Frontal cortex (tissue), 4 donors: ENCODE results near the gene RHBG. TPM values are rescaled to one million over a fixed set of nuclear protein-coding genes. Genes with fewer than 3 reads are reported as not detected.

Experiments used
- DNase-seq, 2 donors: peaks; one replicate each; pipeline ENCODE4 v3.0.0; 2012; ENCODE audit warnings: low spot score in 2 of 2
- FAIRE-seq: peaks from 2 replicates; lab custom pipeline; 2012; peaks lifted over from hg19 to GRCh38; lab: Jason Lieb, UNC
- total RNA-seq: library from RNA; depleted of rRNA; stranded (reverse); fragments of >200 nt; gene quantifications from one replicate; pipeline ENCODE4 v1.2.3, GENCODE V29; 2014
- donor health status: control.
- donor health status: control.
- donor health status: control.

Gene RHBG
- total RNA-seq, 1 donor from 2014 or later, result not detected

DNA sequence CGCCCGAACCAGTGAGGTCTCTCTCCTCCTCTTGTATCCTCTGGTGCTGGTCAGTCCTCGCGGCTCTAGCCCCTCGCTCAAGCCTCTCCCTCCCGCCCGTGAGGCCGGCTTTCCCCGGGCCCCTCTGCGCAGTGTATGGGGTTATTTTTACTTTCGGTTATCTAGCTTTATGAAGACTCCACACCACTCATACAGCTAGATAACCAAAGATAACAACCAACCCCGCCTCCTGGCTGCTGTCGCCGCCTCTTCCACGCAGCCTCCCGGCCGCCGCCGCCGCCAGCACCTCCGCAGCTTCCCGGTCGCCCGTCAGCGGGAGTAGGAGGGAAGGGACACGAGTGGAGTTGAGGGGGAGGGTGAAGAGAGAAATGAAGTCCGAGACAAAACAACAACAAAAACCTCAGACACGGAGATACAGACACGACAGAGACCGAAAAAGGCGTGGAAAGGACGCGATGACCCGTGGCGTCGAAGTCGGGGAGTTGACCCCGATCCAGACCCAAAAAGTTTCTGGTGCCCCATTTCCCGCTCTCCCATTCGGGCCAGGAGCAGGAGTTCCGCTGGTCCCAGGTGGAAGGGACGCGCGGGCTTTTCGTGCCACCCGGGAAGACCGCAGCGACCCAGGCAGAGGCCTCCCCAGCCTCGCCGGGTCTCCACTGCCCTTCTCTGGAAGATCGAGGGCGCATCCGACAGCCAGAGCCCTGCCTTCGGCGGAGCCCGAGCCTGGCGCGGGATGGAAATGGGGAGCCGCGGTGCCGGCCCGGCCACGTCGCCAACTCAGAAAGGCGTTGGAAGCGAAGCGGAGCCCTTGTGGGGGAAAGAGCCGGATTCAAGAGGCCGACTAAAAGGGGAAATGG is 51.4 kb downstream of the RHBG start:
- FAIRE-seq, result no peak
- no peak for DNase-seq

DNA sequence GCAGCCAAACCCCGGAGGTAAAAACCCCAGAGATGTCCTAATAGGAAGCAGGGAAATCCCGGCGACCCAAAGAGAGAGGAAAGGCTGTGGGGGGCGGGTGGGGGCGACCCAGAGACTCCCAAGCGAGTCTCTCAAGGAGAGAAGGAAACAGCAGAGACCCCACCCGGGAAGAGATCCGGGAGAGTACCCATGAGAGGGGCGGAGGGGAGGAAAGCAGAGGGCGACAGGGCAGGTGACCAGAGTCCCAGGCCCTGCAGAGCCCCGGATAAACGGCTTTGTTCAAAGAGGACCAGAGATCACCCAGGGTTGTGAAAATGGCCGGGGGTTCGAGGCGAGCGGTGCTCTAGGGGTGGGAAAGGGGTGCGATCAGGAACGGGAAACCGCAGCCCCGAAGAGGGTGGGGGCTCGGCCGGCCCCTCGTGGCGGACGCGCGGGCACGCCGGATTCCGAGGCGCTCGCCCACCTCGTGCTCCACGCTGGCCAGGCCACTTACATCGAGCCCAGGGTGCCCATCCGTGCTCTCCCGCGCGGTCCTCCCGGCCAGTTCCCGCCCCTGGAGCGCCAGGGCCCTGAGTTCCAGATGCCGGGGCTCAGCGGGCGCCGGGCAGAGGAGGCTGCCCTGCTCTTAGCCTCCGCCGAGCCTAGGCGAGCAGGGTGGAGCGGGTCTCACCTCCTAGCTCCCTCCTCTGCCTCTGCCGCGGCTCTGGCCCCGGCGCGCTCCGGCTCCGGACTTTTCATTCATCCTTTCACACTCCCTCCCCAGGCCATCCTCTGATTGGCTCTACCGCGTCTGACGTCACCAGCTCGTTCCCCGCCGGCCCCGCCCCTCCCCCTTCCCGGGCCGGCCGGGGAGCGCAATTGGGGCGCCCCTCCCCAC is 52.3 kb downstream of the RHBG start:
- DNase-seq (peak; percentile 94 to 96), FAIRE-seq (no peak)

DNA sequence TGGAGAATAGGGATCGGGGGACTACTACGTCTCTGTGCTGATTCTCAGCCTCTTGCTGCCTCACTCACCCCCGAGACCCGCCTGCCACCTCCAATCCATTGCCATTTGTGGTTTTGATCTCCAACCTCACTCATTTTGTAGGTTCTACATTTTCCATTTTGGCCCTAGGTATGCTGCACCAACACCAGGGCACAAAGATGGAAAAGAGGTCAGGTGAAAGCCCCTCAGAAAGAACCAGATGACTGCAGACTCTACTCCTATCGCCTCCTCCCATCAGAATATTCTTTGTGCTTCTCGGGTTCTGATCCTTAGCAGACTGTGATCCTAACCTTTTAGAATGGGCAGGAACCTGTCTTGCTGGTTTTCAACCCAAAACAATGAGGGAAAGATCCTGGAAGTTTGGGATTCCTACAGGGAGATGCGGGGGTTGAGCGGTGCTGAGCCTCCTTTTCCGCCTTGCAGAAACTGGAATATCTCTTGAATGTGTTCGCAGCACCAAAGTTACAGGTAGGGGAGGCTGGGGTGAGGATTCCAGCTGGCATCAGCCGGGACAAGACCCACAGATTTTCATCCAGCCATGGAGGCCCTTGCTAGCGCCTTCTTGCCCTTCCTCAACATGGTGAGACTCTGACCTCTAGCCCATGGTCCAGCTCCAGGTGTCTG is 53.1 kb downstream of the RHBG start:
- FAIRE-seq (no peak), DNase-seq (no peak)

DNA sequence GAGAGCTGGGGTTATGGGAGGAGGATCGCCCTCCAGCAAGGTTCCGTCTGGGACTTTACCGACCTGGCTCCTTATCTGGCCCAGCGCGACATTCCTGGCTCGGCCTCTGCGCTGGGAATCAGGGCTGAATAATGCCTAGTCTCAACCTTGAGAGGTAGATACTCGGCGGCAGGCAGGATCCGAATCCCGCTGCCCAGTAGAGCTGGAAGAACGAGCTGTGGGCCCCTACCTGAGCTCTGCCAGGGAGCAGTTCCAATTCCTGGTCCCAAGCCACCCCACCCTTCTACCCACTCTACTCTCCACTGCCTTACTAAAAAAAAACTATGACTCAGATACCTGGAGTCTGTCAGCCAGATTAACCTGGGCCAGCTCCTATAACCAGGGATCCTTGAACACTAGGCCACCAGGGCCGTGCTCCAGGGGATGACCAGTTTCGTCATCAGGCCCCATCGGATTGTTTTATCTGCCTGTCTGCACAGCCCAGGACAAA is 53.6 kb downstream of the RHBG start:
- no peak for DNase-seq
- no peak for FAIRE-seq

DNA sequence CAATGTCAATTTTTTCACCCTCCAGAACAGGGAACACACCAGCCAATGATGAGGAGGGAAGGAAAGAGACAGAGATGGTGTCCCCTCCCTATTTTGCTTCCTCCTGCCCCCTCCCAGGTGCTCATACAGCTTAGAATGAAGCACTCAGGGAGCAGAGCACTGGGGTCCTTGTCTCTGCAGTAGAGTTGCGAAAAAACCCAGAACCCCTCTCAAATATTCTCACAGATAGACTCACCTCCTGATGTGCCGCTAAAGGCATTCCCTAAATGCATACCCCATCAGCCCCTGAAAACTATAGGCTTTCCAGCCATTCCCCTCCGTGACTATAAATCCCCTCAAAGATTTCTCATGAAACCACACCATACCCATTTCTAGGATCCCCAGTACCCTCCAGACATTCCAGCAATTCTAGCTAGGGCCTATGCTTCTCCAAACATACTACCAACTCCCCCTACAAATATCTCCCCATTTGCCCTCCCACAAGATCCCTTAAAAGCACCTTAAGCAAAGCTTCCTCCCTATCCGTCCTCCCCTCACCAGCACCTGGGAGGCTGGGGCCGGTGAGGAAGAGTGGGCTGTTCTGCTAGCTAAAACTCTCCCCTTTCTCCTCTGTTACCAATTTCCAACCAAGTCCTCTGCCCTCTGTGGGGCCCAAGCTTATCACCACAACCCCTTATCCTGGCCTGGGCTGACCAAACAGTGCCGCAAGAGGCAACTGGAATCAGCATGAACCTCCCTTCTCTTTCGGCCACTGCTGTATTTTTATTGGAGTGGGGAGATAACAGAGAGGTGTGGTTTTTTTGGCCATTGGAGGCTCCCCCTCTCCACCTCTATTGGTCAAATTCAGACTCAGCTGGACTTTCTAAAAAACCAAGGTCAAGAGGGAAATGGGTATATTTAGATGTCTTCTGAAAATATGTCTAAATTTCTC is 54.7 kb downstream of the RHBG start:
- DNase-seq, result no peak

DNA sequence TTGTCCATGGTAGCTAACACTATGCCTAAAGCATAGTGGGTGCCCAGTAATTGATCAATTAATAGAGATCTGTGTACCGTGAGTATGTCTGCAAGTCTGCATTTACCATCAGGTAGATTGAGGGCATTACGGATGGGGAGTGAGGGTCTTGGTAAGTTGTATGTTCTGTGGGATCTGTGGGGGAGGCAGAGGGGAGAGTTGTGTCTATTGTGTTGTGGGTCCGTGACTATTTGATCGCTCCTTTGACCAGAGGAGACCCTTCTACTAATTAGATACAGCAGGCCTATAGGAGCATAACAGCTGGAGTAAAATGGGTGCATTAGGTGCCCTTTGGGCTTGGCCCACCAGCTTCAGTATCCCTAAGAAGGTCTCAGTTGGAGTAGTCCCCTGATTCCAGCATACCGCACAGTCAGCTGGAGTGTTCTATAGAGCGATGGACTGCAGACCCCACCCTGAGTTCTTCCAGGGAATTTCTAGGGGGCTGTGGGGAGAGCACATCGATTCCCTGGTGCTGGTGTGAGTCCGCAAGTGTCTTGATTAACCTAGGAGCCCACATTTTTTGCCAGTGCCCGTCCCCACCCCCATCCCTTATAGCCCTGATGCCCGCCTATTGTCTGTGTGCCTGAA is 55.9 kb downstream of the RHBG start:
- FAIRE-seq (no peak), DNase-seq (no peak)

More for the DNA sequence above, 54.7 kb downstream of the RHBG start:
- no peak for FAIRE-seq

DNA sequence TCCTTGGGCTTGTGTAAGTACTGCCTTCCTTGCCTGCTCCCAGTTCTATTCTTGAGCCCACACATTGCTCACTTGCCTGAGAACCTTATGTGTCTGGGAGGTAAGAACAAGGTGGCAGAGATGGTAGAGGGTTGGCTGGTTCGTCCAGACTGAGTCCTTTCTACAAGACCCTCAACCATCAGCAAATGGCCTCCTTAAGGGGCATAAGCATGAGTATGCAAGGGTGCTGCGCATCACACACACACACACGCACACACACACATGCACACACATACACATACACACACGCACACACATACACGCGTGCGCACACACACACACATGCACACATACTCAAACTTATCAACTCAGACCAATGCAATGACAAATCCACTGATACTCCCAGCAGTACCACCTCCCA is 56.9 kb downstream of the RHBG start:
- no peak for DNase-seq
- no peak for FAIRE-seq

DNA sequence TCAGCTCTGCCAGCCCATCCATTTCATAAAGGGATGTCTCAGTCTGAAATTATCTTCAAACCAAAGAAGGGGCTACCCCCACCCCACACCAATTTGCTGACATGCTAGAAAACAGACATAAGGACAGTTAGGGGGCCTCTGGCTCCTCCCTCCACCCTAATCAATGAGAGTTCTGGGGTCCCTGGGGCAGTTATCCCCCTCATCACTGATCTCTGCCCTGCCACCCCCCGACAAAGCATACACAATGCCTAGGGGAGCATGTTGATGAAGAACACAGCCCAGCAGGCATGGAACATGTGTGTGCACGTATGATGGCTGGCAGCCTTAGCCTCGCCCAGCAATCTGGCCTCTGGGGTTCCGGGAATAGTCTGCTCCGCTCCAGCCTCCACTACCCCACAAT is 58.9 kb downstream of the RHBG start:
- no peak for FAIRE-seq
- no peak for DNase-seq

DNA sequence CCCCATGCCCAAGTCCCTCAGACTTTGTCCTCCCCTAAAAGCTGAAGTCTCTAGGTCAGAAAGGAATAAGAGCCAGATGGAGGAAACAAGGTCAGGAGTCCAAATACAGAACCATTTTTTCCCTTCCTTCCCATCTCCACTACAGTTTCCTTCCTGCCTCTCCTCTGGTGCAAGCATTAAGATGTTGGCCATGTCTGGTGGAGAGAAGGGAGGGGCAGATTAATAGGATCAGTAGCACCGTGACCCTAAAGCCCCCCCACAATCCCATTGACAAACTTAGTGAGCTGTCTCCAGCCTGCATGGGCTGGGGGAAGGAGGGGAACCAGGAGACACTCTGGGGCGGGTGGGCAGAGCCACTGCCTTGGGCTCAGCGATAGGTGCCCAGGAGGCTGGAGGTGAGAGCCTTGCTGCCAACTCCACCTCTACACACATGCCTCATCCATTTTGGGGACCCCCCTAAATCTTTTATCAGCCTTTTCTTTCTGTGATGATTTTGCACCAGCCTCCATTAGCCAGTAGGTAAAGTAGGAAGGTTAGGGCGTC is 59.8 kb downstream of the RHBG start:
- no peak for FAIRE-seq

DNA sequence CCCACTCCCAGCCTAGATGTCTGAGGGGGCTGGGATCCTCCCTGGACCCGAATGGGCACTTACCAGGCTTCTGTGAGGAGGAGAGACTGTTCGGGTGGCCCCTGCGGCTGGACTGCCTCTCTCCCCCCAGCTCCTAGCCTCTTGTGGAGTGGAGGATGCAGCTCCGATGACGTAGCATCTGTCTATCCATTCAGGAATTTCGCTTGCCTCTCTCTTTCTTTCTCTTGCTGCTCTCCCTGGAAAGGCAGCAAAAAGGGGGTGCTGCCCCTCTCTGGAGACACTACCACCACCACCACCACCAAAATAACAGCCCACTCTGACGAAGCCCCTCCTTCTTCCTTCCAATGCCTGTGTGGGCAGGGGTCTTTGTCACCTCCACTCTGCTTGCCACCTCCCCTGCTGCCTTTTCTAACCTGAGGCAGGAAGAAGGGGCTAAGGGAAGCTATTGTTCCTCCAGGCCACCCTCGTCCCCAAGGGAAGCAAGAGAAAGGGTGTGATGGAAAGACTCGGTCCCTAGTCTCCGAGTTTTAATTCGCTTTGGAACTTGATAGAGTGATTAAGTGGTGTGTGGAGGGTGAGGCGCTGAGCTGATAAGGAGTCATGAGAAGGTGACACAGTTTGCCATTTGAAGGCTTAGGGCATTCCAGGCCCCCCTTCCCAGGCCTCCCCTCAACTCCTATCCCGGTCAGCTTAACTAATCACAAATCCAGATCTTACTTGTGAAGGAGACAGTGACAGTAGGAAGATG is 60.5 kb downstream of the RHBG start:
- FAIRE-seq (no peak), DNase-seq (no peak)

More for the DNA sequence above, 59.8 kb downstream of the RHBG start:
- DNase-seq, result no peak

DNA sequence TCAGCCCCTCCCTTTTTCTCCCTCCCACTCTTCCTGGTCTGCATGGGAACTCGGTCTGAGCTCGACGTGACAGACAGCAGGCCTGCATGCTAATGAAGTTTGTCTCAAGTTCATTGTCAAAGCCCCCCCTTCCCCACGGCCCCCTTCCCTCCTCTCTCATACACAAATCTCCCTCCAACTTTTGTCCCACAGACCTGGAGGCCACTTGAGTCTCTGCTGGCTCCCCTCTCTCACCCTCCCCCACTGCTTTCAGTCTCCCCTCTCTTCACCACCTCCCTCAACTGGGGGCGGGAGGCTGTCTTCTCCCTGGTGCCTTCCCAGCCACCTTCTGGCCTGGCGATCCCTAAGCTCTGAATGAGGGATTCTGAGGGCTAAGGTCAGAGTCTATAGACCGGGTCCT is 61.3 kb downstream of the RHBG start:
- DNase-seq (no peak), FAIRE-seq (no peak)

DNA sequence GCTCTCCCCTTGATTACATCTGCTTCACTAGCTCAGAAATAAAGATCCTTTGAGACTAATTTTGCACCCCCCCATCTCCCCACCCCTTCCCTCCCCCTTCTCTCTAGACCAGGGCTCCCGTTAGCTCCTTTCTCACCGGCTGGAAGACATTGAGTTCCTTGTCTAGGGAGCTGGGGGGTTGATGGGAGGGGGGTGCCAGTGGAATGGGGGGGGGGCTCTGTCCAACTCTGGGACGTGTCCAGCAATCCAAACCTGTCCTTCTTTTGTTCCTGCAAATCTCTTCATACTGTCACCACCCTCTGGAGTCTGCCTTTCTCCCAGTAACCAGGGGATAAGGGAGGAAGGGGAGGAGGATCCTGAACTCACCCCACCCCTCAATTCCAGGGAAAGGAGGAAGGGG is 61.9 kb downstream of the RHBG start:
- no peak for FAIRE-seq

DNA sequence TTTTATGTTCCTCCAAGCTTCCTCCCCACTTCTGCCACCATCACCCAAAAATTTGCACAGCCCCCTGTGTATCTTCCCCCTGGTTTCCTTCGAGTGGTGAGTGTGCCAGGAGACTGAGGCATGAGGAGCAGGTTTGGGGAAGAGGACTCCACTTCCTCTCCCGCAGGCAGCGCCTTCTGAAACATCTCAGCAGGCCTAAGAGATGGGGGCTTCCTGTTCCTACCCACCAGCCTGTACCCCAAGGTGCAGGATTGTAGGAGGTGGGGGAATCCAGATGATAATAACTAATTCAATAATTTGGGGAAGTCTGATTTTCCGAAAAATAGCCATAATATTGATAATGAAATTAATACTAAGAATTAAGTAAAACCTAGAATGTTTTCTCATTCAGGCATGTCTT is 62.4 kb downstream of the RHBG start:
- FAIRE-seq, result no peak
- DNase-seq, result no peak

More for the DNA sequence above, 61.9 kb downstream of the RHBG start:
- DNase-seq, result no peak

DNA sequence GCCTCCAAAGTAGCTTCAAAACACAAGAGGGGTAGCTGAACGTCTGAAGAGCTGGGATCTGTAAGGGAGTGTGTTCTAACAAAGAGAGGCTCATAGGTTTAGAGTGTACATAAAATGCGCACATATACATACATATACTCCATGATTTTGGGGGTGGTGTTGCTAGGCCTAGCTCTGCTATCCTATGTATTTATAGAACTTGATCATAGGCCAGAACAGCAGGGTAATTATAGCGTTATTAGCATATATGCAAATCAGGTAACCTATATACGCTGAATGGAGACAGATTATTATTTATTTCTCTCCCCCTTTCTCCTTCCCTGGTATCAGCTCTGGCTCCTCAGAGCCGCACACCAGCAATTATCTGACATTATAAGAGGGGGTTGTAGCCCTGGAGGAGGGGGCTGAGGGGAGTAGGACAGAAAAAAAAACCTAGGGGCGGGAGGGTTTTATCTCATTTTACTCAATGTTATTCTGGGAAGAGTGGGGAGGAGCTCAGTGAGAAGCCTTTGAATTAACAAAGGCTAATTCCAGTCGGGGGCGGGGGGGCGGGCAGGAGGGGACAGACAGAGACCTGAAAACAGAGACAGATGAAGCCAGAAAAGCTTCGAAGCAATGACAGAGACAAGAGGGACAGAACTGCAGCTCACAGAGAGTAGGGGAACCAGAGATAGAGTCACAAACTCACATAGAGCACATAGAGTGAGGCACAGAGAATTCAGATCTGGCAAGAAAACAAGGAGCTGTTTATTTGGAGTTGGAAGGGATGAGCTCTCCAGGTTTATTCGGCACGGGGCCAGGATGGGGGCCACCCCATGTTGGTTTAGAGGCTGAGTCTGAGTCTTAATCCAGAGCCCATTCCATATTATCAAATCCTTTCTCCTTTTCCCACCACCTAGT is 63.0 kb downstream of the RHBG start:
- FAIRE-seq (no peak), DNase-seq (no peak)

DNA sequence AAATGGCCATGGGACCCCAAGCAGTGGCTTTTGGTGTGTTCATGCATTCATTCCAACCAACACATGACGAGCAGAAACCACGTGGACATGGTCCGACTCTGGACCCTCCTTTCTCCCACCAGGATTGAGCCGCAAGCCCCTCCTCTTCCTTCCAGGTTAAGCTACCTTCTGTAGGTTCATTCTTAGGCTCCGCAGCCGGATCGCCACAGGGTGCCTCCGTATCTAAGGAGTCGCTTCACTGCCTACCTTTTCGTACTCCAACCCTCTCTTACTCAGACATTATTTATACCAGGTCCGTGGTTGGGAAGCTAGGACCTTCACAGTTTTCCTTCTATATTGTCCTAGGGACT is 63.6 kb downstream of the RHBG start:
- no peak for FAIRE-seq

DNA sequence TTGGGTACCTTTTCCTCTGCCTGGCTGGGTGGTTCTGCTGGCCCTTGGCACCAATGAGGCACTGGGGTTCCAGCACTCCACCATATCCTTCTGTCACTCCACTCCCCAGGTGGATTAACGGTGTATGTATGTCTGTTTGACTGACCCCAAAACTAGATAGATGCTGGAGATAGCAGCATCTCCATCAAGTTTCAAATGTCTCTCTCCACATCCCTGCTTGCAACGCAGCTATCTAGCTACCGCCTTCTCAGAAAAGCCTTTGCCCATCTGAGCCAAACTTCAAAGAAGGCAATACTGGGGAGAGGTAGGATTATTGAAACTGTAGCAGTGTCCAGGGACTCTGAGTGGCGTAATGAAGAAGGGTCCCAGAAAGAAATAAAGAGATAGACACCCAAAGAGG is 64.0 kb downstream of the RHBG start:
- DNase-seq (no peak), FAIRE-seq (no peak)

More for the DNA sequence above, 63.6 kb downstream of the RHBG start:
- DNase-seq, result no peak

DNA sequence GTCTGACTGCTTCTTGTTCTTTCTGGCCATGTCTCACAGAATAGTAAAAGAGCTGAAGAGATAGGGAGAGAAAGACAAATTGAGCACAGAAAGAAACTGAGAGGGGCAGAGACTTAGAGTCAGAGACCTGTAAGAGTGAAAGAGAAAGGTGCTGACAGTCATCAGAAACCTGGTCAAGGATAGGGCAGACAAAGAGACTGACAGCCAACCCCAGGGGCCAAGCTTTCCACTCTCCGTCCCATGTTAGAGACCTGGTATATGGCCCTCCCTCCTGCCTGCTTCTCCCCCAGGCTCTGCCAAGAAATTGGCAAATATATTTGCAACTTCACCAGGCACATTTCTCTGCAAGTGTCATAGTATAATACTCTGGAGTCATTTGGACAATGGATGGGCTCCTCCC is 64.6 kb downstream of the RHBG start:
- no peak for FAIRE-seq
- DNase-seq, result no peak
